Pancreas (tissue), 10 donors: ENCODE measurements around the gene WBP1L. TPM values are rescaled to one million over a fixed set of nuclear protein-coding genes. Genes with fewer than 3 reads are reported as not detected.

ENCODE experiments used
- ATAC-seq, 4 donors: fragments of 200-7000 bp; cut with Tn5 transposase; one replicate each; pipeline versions ENCODE4 v1.8.0 to v1.9.1; 2020; ENCODE audit warnings: mild to moderate bottlenecking in 4 of 4, moderate library complexity in 4 of 4
- DNase-seq, 6 donors: peaks; one replicate each; pipeline ENCODE4 v3.0.0-alpha.2; 2020
- FAIRE-seq: peaks from 2 replicates; lab custom pipeline; 2012; peaks lifted over from hg19 to GRCh38; lab: Jason Lieb, UNC
- H3K27ac ChIP-seq, 4 donors: fragments of 200-600 bp; sonication (generic); 1 replicate in 3 of 4; 2 replicates in 1 of 4; pipeline versions ENCODE4 v1.5.0 to v1.8.0; 2020
- H3K27me3 ChIP-seq, 4 donors: fragments of 200-600 bp; one replicate each; pipeline ENCODE4 v1.8.0; 2021
- H3K36me3 ChIP-seq, 3 donors: fragments of 200-600 bp; sonication (generic) in 1 of 3; one replicate each; pipeline versions ENCODE4 v1.5.0 to v1.8.0; 2020 to 2021
- H3K4me1 ChIP-seq, 3 donors: fragments of 200-600 bp; one replicate each; pipeline ENCODE4 v1.8.0; 2021
- H3K4me3 ChIP-seq, 4 donors: fragments of 200-600 bp; sonication (generic) in 2 of 4; one replicate each; pipeline versions ENCODE4 v1.5.0 to v1.8.0; 2020 to 2021
- H3K9me3 ChIP-seq, 4 donors: fragments of 200-600 bp; one replicate each; pipeline ENCODE4 v1.8.0; 2021
- CTCF ChIP-seq, 4 donors: fragments of 200-600 bp; sonication (generic) in 3 of 4; IDR thresholded peaks; one replicate each; pipeline versions ENCODE4 v1.5.0 to v1.8.0; 2021; ENCODE audit warnings: antibody characterized with exemption in 4 of 4
- whole genome bisulfite sequencing, 2 donors: extraction: QIAGEN DNeasy Blood & Tissue Kit; methylation state at CpG; one replicate each; pipeline ENCODE4 v1.1.7; 2013; 5-methylcytosine and 5-hydroxymethylcytosine counted together
- intact Hi-C, 3 donors: fragments of 100-400 bp; cut with DNase I; formaldehyde crosslinking; loops; one replicate each; pipeline versions ENCODE4 v1.11.1 to v1.14.2; 2022
- polyA plus RNA-seq, 2 donors: library from polyadenylated mRNA; stranded (reverse); fragments of 200-250 nt; gene quantifications; one replicate each; pipeline ENCODE4 v1.2.3, GENCODE V29; 2013
- total RNA-seq, 6 donors: library from RNA; stranded (reverse); fragmentation: NEBNext Ultra II Directional in 4 of 6; extraction: Animal tissue kit (Norgen Biotek cat#: 25700) in 4 of 6; gene quantifications; one replicate each; pipeline versions ENCODE4 v1.2.1 to v1.2.4, GENCODE V29; 2021 to 2023
- donor health status: healthy with polysubstance abuse.
- donor health status: DM: no; HTN: no; CAD: no; lungs with moderate emphysema.
- donor health status: DM: no; HTN: no; CAD: no.
- donor health status: control.
- donor health status: control.
- donor health status: Bipolar disorder and iron deficiency.
- donor health status: DM: yes; HTN: yes; CAD: no.
- donor health status: DM: no; HTN: no; CAD: no.
- donor health status: DM: no; HTN: no; CAD: no.
- donor health status: DM: yes; HTN: yes; CAD: no.

WBP1L gene
- total and polyA plus RNA-seq, 8 donors: 9.0 to 27.3 (median 10.8) TPM

- Histone ChIP-seq H3K4me3 (no peak overlapping the region), H3K36me3 (no peaks in the 10 kb centered on the region), H3K9me3 (no peaks in the 10 kb centered on the region), H3K4me1 (peaks cover 0 to 4% (median 3%) of the 10 kb centered on the region in 3 donors), H3K27me3 (no peaks in the 10 kb centered on the region), H3K27ac (no peak overlapping the region)
- TF ChIP-seq CTCF (IDR thresholded peaks at IDR 0.05): no peak
- DNase-seq (no peak), FAIRE-seq (no peak), ATAC-seq (no peak)
- 84 to 88% methylated on average over 4 of the region's 4 CpGs for WGBS, 2 donors
- intact Hi-C loops: no loop called here
Measured at GRCh38 chr10:102712089-102712488, 31.7 kb upstream of the WBP1L start.

- H3K27me3 ChIP-seq: no peaks in the 10 kb centered on the region
- no peaks in the 10 kb centered on the region for H3K9me3 ChIP-seq
- H3K27ac ChIP-seq: peak overlapping the region in 3 of 4 donors; percentile 70 to 73 (median 71)
- peaks cover 0 to 5% (median 4%) of the 10 kb centered on the region in 3 donors for H3K4me1 ChIP-seq
- TF ChIP-seq CTCF (IDR thresholded peaks at IDR 0.05): no peak
- 11% methylated on average over 8 of the region's 8 CpGs for WGBS, 2 donors
- intact Hi-C loops: no loop called here
- ATAC-seq (no peak), DNase-seq (no peak), FAIRE-seq (no peak)
- H3K4me3 ChIP-seq: peak overlapping the region in 3 of 4 donors; percentile 75 to 92 (median 88)
- no peaks in the 10 kb centered on the region for H3K36me3 ChIP-seq
Measured at GRCh38 chr10:102712843-102713538, 30.8 kb upstream of the WBP1L start.

DNA sequence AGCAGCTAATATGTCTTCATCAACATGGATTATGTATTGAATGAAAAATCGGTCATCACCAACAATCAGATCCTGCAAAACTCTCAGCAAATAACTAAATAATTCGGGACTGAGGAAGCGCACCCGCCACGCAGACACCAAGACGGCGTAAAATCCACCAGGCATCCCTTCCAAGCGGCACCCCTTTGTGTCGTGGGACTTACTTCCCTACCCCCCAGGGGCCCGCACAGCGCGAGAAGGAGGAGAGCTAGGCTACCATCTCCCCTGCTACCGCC lies 30.3 kb upstream of the WBP1L start:
- DNase-seq (no peak), ATAC-seq (peak; percentile 32 to 62 (median 48)), FAIRE-seq (no peak)
- WGBS, 2 donors: 0 to 1% methylated on average over 13 of the region's 13 CpGs
- H3K4me1 ChIP-seq: peaks cover 0 to 9% (median 4%) of the 10 kb centered on the region in 3 donors
- H3K4me3 ChIP-seq: peak overlapping the region; percentile 75 to 92 (median 87)
- H3K27me3 ChIP-seq: no peaks in the 10 kb centered on the region
- H3K27ac ChIP-seq: peak overlapping the region; percentile 55 to 73 (median 70)
- no peaks in the 10 kb centered on the region for H3K36me3 ChIP-seq
- no peak for TF ChIP-seq CTCF (IDR thresholded peaks at IDR 0.05)
- intact Hi-C loops: no loop called here
- H3K9me3 ChIP-seq: no peaks in the 10 kb centered on the region

DNA sequence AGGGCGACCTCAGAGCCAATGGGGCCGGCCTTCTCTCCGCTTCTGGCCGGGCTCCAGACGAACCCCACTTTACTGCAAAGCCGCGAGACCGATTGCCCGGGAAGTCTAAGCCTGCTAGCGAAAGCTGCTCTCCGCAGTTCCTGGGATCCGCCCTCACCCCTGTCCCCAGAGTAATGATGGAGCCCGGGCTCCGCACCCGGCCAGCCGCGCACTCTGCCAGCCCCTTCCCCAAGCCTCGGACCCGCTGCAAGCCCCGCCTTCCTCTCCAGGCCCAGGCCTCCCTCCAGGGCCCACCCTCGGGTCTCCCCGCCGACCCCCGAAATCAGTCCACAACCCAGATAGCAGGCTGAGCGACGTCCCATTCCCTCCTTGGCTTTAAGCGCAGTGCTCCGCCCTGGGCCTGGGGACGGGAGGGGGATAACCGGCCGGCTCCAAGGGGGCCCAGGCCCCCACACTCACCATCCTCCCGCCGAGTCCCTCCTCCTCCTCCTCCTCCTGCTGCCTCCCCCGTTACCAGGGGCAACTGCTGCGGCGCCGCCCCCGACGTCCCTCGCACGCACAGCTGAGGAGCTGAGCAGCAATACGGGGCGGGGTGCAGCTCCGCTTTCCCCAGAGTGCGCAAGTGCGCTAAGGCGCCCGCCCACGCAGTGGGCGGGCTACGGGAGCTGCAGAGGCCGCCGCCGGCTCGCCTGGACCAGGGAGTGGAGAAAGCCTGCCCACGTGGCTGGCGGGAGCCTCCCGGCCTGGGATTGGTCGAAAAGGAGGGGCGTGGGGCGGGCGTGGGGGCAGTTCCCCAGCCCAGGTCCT lies 29.7 kb upstream of the WBP1L start, which contains the start of gene ARL3:
Gene ARL3, minus strand, starts transcription at position 584 of the 807 bp plus-strand sequence. Its CDS starts 122 bp downstream, at position 462.
- no peaks in the 10 kb centered on the region for H3K36me3 ChIP-seq
- ATAC-seq (peak; percentile 92 to 98 (median 94)), DNase-seq (peak; percentile 97 to 99 (median 98)), FAIRE-seq (no peak)
- peak within 1 kb of the TSS; percentile 75 to 92 (median 87) for H3K4me3 ChIP-seq
- H3K27ac ChIP-seq: peak within 1 kb of the TSS; percentile 66 to 77 (median 70)
- 0% methylated on average over 57 to 62 of the region's 62 CpGs for WGBS, 2 donors
- TF ChIP-seq CTCF (IDR thresholded peaks at IDR 0.05): peak in 2 of 4 donors; percentile 23 to 34
- no peaks in the 10 kb centered on the region for H3K27me3 ChIP-seq
- H3K9me3 ChIP-seq: no peaks in the 10 kb centered on the region
- intact Hi-C loops: no loop called here
- peaks cover 0 to 13% (median 4%) of the 10 kb centered on the region in 3 donors for H3K4me1 ChIP-seq
